HepG2 (cell line): Measurements from ENCODE around the gene SLC51B. TPM values are rescaled to one million over a fixed set of nuclear protein-coding genes. Genes with fewer than 3 reads are reported as not detected.

Experiments used
- BCL6 ChIP-seq: IDR thresholded peaks from 2 replicates; pipeline ENCODE4 v1.6.1; 2016; ENCODE audit warnings: missing genetic modification reagents, missing compliant biosample characterization
- CBFB ChIP-seq: sonication (generic); formaldehyde crosslinking; IDR thresholded peaks from 2 replicates; pipeline ENCODE4 v1.4.0; 2020; ENCODE audit warnings: missing genetic modification reagents
- GPN1 ChIP-seq: sonication (generic); formaldehyde crosslinking; IDR thresholded peaks from 2 replicates; pipeline ENCODE4 v1.5.1; 2020; ENCODE audit warnings: missing genetic modification reagents, borderline replicate concordance
- NR2F1 ChIP-seq, 2 experiments: fragments of 450-650 bp in 1 of 2; formaldehyde crosslinking in 1 of 2; IDR thresholded peaks; 2 replicates each; pipeline versions ENCODE4 v1.5.0 to v1.6.1; 2016 to 2020; ENCODE audit warnings: mild to moderate bottlenecking in 1 of 2, missing compliant biosample characterization in 1 of 2, missing genetic modification reagents in 1 of 2, moderate library complexity in 1 of 2
- PPARG ChIP-seq: conservative IDR thresholded peaks from 2 replicates; pipeline ENCODE4 v1.6.1; 2016; ENCODE audit warnings: missing biosample characterization, missing genetic modification reagents
- RXRB ChIP-seq: IDR thresholded peaks from 2 replicates; pipeline ENCODE4 v1.6.1; 2016; ENCODE audit warnings: borderline replicate concordance, missing genetic modification reagents, missing compliant biosample characterization
- SIX4 ChIP-seq: sonication (generic); formaldehyde crosslinking; IDR thresholded peaks from 2 replicates; pipeline ENCODE4 v1.4.0; 2020; ENCODE audit warnings: missing genetic modification reagents
- SRSF1 ChIP-seq: fragments of 200-400 bp; formaldehyde crosslinking; optimal IDR thresholded peaks from 2 replicates; pipeline ENCODE3; 2017; ENCODE audit warnings: mild to moderate bottlenecking, low read depth, low read length, moderate library complexity
- SYNCRIP ChIP-seq: fragments of 200-400 bp; formaldehyde crosslinking; IDR thresholded peaks from 2 replicates; pipeline ENCODE4 v1.6.1; 2018; ENCODE audit warnings: mild to moderate bottlenecking, low read depth, low read length; ENCODE audit not compliant: insufficient read depth
- TOE1 ChIP-seq: sonication (generic); formaldehyde crosslinking; IDR thresholded peaks from 2 replicates; pipeline ENCODE4 v1.4.0; 2020; ENCODE audit warnings: mild to moderate bottlenecking, missing genetic modification reagents
- ZNF121 ChIP-seq: sonication (generic); formaldehyde crosslinking; IDR thresholded peaks from 2 replicates; pipeline ENCODE4 v1.5.0; 2020; ENCODE audit warnings: mild to moderate bottlenecking, missing genetic modification reagents
- ZNF543 ChIP-seq: sonication (generic); formaldehyde crosslinking; IDR thresholded peaks from 2 replicates; pipeline ENCODE4 v1.4.0; 2020; ENCODE audit warnings: mild to moderate bottlenecking, missing genetic modification reagents
- ZNF549 ChIP-seq: sonication (generic); formaldehyde crosslinking; IDR thresholded peaks from 2 replicates; pipeline ENCODE4 v1.5.0; 2020; ENCODE audit warnings: missing genetic modification reagents
- ZNF670 ChIP-seq: sonication (generic); formaldehyde crosslinking; IDR thresholded peaks from 2 replicates; pipeline ENCODE4 v1.8.0; 2022; ENCODE audit warnings: mild to moderate bottlenecking, missing genetic modification reagents, borderline replicate concordance
- ZNF761 ChIP-seq: sonication (generic); formaldehyde crosslinking; conservative IDR thresholded peaks from 2 replicates; pipeline ENCODE4 v1.4.0; 2020; ENCODE audit warnings: mild to moderate bottlenecking, missing genetic modification reagents
- ZNF792 ChIP-seq: IDR thresholded peaks from 2 replicates; pipeline ENCODE4 v1.6.1; 2016
- polyA plus RNA-seq, 8 experiments: library from polyadenylated mRNA; depleted of rRNA in 3 of 8; stranded (reverse) in 7 of 8; unstranded in 1 of 8; fragments of >200 nt; fragmentation: Illumina TruSeq in 4 of 8; extraction: Trizol in 4 of 8; gene quantifications; 2 replicates each; pipeline versions ENCODE4 v1.2.1 to v1.2.3, GENCODE V29; 2011 to 2016; ENCODE audit warnings: low read depth in 4 of 8, missing spikeins in 1 of 8, mixed read lengths in 1 of 8; ENCODE audit not compliant: insufficient read depth in 1 of 8
- total RNA-seq, 5 experiments: library from RNA; depleted of rRNA; stranded (reverse); fragments of >200 nt; fragmentation: Illumina TruSeq; extraction: Trizol; gene quantifications; 2 replicates each; pipeline ENCODE4 v1.2.3, GENCODE V29; 2016; ENCODE audit warnings: low read depth in 1 of 5
- TF ChIP-seq, protein P1 (sequence below): sonication (generic); formaldehyde crosslinking; IDR thresholded peaks from 2 replicates; pipeline ENCODE4 v1.4.0; 2020; ENCODE audit warnings: missing genetic modification reagents
- TF ChIP-seq, protein P2 (sequence below): sonication (generic); formaldehyde crosslinking; IDR thresholded peaks from 2 replicates; pipeline ENCODE4 v1.8.0; 2022; ENCODE audit warnings: mild to moderate bottlenecking, missing genetic modification reagents; ENCODE audit not compliant: insufficient replicate concordance
- TF ChIP-seq, protein P3 (sequence below): sonication (generic); formaldehyde crosslinking; IDR thresholded peaks from 2 replicates; pipeline ENCODE4 v1.4.0; 2020; ENCODE audit warnings: missing genetic modification reagents, borderline replicate concordance

SLC51B gene
- total and polyA plus RNA-seq, 2 of the 13 experiments (the other 11 are each of a cell fraction or from before 2014, with no cell fraction given) = 14.9 to 17.1 TPM

DNA sequence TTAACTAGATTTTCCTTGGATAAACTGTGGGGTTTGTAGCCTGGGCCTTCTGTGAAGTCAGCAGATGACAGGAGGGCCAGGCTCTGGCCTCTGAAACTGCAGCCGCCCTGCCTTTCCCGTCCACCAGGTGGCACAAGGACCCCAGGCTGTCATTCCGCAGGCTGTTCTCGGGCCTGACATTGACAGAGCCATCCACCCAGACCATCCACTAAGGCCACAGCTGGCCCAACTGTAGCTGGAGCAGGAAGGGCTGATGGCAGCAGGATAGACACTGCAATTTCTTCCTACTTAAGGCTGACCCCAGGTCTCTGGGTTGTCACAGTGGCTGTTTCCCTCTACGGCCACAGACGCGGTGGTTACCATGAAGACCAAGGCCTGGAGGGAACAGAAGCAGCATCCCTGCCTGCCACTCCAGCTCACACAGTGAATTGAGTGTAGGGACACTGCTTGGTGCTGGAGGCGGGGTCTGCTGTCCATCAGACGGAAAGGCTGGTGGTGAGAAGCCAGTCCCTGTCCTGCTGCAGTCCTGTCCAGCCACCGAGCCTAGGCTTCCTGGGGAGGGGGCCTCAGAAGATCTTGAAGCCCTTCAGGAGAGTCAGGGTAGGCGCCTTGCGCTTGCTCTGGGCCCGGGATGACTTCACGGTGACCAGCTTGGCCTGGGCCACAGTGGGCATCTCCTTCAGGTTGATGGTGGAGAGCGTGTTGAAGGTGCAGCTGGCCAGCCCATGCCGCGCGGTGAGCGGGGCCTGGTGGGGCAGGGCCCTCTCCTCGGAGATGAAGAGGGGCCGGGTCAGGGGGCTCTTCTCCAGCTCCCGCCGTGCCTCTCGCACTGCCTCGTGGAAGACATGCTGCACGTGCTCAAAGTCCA, 9.4 kb downstream of the SLC51B start (continued):
- TF ChIP-seq SRSF1 = no peak
- TF ChIP-seq CBFB (CRISPR knock-in tag) = no peak
- TF ChIP-seq ZNF670 (CRISPR knock-in tag) = no peak
- 0 out of 2 replicates have a peak, but pooled peaks have one; percentile 49 for TF ChIP-seq ZNF792
- peak; percentile 79; the same call in 1 of the 2 replicates for TF ChIP-seq ZNF761
- TF ChIP-seq BCL6 = 0 out of 2 replicates have a peak, but pooled peaks have one; percentile 28
- TF ChIP-seq SIX4 (CRISPR knock-in tag) = peak; percentile 50; the same call in 1 of the 2 replicates
- TF ChIP-seq TOE1 = no peak
- no peak for TF ChIP-seq ZNF543 (CRISPR knock-in tag)
- 0 out of 2 replicates have a peak, but pooled peaks have one; percentile 19 for TF ChIP-seq PPARG
- no peak for TF ChIP-seq GPN1 (CRISPR knock-in tag)
- TF ChIP-seq SYNCRIP = no peak
- peak; percentile 49; the same call in 1 of the 2 replicates for TF ChIP-seq RXRB (CRISPR knock-in tag)
- TF ChIP-seq, protein P1, sequence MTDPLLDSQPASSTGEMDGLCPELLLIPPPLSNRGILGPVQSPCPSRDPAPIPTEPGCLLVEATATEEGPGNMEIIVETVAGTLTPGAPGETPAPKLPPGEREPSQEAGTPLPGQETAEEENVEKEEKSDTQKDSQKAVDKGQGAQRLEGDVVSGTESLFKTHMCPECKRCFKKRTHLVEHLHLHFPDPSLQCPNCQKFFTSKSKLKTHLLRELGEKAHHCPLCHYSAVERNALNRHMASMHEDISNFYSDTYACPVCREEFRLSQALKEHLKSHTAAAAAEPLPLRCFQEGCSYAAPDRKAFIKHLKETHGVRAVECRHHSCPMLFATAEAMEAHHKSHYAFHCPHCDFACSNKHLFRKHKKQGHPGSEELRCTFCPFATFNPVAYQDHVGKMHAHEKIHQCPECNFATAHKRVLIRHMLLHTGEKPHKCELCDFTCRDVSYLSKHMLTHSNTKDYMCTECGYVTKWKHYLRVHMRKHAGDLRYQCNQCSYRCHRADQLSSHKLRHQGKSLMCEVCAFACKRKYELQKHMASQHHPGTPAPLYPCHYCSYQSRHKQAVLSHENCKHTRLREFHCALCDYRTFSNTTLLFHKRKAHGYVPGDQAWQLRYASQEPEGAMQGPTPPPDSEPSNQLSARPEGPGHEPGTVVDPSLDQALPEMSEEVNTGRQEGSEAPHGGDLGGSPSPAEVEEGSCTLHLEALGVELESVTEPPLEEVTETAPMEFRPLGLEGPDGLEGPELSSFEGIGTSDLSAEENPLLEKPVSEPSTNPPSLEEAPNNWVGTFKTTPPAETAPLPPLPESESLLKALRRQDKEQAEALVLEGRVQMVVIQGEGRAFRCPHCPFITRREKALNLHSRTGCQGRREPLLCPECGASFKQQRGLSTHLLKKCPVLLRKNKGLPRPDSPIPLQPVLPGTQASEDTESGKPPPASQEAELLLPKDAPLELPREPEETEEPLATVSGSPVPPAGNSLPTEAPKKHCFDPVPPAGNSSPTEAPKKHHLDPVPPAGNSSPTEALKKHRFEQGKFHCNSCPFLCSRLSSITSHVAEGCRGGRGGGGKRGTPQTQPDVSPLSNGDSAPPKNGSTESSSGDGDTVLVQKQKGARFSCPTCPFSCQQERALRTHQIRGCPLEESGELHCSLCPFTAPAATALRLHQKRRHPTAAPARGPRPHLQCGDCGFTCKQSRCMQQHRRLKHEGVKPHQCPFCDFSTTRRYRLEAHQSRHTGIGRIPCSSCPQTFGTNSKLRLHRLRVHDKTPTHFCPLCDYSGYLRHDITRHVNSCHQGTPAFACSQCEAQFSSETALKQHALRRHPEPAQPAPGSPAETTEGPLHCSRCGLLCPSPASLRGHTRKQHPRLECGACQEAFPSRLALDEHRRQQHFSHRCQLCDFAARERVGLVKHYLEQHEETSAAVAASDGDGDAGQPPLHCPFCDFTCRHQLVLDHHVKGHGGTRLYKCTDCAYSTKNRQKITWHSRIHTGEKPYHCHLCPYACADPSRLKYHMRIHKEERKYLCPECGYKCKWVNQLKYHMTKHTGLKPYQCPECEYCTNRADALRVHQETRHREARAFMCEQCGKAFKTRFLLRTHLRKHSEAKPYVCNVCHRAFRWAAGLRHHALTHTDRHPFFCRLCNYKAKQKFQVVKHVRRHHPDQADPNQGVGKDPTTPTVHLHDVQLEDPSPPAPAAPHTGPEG = no peak
- TF ChIP-seq ZNF549 (CRISPR knock-in tag) = no peak
- TF ChIP-seq NR2F1 (CRISPR knock-in tag; IDR thresholded peaks at IDR 0.05) = no peak
- TF ChIP-seq, protein P2, sequence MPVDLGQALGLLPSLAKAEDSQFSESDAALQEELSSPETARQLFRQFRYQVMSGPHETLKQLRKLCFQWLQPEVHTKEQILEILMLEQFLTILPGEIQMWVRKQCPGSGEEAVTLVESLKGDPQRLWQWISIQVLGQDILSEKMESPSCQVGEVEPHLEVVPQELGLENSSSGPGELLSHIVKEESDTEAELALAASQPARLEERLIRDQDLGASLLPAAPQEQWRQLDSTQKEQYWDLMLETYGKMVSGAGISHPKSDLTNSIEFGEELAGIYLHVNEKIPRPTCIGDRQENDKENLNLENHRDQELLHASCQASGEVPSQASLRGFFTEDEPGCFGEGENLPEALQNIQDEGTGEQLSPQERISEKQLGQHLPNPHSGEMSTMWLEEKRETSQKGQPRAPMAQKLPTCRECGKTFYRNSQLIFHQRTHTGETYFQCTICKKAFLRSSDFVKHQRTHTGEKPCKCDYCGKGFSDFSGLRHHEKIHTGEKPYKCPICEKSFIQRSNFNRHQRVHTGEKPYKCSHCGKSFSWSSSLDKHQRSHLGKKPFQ = no peak
- TF ChIP-seq, protein P3, sequence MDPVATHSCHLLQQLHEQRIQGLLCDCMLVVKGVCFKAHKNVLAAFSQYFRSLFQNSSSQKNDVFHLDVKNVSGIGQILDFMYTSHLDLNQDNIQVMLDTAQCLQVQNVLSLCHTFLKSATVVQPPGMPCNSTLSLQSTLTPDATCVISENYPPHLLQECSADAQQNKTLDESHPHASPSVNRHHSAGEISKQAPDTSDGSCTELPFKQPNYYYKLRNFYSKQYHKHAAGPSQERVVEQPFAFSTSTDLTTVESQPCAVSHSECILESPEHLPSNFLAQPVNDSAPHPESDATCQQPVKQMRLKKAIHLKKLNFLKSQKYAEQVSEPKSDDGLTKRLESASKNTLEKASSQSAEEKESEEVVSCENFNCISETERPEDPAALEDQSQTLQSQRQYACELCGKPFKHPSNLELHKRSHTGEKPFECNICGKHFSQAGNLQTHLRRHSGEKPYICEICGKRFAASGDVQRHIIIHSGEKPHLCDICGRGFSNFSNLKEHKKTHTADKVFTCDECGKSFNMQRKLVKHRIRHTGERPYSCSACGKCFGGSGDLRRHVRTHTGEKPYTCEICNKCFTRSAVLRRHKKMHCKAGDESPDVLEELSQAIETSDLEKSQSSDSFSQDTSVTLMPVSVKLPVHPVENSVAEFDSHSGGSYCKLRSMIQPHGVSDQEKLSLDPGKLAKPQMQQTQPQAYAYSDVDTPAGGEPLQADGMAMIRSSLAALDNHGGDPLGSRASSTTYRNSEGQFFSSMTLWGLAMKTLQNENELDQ (CRISPR knock-in tag) = no peak
- no peak for TF ChIP-seq ZNF121 (CRISPR knock-in tag)
